ENCODE results near the gene ZC3H8. TPM values are rescaled to one million over a fixed set of nuclear protein-coding genes. Genes with fewer than 3 reads are reported as not detected.

ZC3H8 gene
- 3.9 and 9.4 TPM in 2 replicates for total RNA-seq

DNA sequence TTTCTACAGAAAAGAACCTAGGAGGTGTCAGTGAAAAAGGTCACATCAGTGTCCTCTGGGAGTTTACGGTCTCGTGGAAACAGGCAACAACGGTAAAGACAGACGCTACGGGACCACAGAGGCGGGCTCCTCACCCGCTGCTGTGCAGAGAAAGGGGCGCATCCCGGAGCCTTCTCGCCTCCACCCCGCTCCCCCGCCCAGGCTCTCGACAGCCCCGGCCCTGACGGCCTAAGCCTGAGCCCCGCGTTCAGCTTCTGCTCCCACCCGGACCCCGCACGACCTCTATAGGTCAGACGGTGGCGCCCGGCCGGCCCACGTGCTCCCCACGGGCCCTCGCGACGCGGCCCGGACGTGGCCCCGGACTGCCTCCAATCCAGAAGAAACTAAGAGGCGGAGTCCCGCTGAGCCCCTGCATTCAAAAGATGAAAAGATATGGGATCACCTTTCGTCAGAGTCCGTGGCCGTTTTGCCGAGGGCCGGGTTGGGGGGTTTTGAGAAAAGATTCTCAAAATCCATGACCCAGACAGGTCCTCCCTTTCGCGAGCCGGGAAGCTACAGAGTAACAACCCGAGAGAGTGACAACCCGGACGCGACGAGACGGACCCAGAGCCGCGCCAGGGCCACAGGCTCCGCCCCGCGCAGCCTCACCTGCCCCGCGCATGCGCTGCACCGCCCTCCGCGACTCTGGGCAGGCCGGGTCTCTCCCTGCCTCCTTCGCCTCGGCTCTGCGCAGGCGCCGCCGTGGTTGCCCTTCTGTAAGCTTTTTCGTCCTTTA, at the start of gene ZC3H8:
Gene ZC3H8, minus strand, starts transcription at position 577 of the 775 bp plus-strand sequence. Its CDS starts 61 bp downstream, at position 516.

GRCh38 chr2:112275311-112275886, 20.6 kb upstream of the ZC3H8 start, which contains the start of gene ZC3H6:
Gene ZC3H6, plus strand, starts transcription at chr2:112275597. Its CDS starts 398 bp downstream, at chr2:112275995.

Other genes with a start within 250 kb of the ZC3H8 start
- gene TMEM87B, start 199.8 kb downstream of the ZC3H8 start, total RNA-seq = 20.8 and 29.4 TPM in 2 replicates
- gene FBLN7, start 116.7 kb downstream of the ZC3H8 start, total RNA-seq = 4.6 and 26.7 TPM in 2 replicates
- gene ZC3H6, start 20.6 kb upstream of the ZC3H8 start, total RNA-seq = 5.7 and 7.1 TPM in 2 replicates
- 6.6 and 8.2 TPM in 2 replicates for gene RGPD8, start 178.6 kb upstream of the ZC3H8 start, total RNA-seq
- gene TTL, start 227.1 kb upstream of the ZC3H8 start, total RNA-seq = 11.8 and 21.6 TPM in 2 replicates